ENCODE measurements around the gene TSTD2.

GRCh38 chr9:97617939-97618416 lies 15.2 kb downstream of the TSTD2 start:
- TF ChIP-seq EZH2 (IDR thresholded peaks at IDR 0.05; ENCODE audit: borderline replicate concordance, low read length), result no peak
- TF ChIP-seq CTCF (IDR thresholded peaks at IDR 0.05; ENCODE audit: low read length), result no peak
